ENCODE measurements around the gene CA10.

Gene CA10

DNA sequence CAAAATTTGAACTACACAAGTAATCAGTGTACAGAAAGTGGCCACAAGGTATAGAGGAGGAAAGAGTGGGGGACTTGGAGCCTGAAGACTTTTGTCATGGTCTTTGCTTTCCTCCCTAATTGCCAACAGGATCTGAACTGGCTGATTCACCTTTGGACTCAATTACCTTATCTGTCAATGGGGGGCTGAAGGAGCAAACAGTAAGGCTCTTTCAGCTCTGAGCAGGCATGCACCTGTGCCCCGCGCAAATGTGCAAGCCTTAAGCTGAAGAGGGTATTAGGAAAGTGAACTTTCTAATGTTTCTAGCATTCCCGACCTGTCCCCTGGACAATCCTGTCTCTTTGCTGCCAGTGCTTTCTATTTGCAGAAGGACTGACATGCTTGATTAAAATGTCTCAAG, 302.7 kb downstream of the CA10 start:
- DNase-seq, result no peak

DNA sequence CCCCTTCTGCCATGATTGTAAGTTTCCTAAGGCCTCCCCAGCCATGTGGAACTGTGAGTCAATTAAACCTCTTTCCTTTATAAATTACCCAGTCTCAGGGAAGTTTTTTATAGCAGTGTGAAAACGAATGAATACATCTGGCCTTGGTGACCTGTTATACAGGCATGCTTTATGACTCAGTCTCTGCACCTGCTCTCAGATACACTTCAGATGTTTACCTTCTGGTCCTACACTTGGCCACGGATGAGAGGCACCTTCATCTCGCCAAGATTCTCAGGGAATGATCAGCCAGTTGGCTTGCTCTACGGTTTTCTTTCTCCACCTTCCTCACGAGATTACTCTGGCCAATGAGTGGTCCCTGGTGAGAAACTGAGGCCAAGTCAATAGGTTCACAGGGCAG, 304.7 kb downstream of the CA10 start:
- DNase-seq, result no peak

DNA sequence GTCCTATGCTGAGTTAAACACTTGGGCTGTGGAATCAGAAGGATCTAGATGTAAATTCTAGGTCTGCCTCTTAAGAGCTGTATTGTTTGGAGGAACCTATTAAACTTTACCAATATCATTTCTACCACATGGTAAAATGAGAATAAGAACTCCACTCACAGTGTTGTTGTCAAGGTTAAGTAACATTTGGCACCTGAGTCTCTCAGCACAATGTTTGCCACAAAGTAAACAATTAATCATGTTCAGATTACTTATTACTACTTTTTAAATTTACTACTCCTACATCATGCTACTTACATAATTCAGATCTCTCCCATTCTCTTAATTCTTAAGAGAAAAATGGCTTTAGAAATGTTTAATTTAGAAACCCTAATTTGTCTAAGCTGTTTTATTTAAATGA, 305.9 kb downstream of the CA10 start:
- DNase-seq, result no peak

DNA sequence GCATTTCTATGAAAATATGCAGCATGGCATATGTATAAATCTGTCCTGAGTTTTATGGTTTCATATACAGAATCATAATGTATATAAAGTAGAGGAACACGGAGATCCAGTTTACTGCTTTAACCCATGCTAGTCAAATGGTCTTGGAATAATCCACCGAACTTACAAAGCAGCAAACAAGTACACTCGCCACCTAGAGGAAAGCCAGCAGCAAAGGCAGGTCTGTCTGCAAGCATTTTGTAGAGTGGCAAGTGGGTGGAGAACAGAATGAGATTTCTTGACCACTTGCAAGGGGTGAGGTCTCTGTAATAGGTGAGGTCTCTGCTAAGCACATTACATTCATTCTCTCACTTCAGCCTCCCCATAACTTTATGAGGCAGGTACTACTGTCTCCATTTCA, 308.3 kb downstream of the CA10 start:
- no peak for DNase-seq

DNA sequence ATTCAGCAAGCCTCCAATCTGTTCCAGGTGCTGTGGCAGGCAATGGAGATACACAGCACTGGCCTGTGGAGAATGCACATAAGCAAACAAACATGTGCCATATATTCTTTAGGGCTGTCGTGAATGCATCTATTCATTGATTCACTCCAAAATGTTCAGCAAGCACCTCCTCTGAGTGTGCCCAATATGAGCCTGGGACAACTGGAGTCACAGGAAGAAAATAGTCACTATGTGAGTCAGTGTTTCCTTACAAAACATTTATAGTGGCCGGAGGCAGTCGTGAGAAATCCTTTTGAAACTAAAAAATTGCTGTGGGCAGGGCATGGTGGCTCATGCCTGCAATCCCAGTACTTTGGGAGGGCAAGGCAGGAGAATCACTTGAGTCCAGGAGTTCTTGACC, 310.1 kb downstream of the CA10 start:
- DNase-seq, result no peak

DNA sequence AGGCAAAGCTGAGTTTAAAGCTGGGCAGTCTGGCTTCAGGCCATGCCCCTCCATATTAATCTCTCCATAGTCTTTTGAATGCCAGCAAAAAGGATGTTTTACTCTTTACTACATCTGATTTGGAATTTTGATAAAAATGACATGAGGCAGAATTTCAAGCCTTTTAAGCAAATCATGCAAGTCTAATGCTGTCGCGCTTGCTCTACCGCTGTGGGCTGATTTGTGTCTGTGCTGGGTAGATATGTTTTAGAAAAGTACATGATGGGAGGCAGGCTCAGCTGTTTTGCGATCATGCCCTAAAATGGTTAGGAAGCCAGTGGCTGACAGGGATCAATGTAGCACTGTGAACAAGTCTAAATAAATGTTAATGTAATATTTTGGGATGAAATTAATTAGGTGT, 311.9 kb downstream of the CA10 start:
- no peak for DNase-seq

DNA sequence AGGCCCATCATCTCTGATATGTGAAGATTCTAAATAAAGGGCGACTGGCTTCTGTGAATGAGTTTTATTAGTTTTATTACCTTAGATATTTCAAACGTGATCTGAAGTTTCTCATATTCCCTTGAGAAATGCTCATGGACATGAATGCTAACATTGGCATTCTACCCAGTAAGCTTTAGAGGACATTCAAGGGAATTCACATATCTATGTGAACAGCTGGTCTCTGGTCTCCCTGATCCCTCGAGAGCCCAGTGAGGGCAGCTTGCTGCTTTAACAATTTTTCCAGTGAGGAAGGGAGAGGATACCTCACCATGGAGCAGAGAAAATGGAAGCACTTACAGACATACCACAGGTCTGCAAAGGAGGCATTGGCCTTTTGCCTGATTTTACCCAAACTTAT, 312.7 kb downstream of the CA10 start:
- DNase-seq, result no peak

DNA sequence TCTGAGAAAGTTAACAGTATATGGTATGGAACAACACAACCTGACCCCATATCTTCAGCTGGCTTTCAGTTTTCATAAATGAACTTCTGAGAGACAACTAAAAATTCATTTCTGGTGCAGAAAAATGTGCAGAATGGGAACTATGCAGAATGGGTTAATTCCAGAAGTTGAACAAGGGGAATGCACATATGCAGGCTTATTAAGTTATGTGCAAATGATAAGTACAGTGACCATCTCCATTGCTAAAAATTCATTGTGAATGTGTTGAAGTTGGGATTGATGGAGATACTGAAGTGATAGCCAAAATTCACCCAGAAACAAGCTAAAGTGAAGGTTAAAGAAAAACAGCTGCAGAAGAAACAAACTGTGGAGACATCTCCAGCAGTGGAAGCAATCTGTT, 315.8 kb downstream of the CA10 start:
- DNase-seq, result no peak

DNA sequence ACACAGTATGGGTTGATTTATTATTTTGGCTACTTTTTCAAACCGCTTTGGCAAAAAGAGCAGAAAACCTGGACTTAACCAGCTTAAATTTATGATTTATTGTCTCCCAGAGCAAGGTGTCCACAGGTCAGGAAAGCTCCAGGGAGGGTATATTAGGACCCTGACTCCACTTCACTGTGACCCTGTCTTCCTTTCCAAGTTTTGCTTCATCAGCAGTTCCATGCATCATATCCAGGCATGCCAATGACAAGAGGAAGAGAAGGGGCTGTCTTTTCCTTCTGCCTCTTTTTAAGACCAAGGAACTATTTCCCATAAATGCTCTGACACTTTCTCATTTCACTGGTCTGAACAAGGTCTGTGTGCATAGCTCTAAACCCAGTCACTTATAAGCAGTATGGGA, 316.8 kb downstream of the CA10 start:
- no peak for DNase-seq

DNA sequence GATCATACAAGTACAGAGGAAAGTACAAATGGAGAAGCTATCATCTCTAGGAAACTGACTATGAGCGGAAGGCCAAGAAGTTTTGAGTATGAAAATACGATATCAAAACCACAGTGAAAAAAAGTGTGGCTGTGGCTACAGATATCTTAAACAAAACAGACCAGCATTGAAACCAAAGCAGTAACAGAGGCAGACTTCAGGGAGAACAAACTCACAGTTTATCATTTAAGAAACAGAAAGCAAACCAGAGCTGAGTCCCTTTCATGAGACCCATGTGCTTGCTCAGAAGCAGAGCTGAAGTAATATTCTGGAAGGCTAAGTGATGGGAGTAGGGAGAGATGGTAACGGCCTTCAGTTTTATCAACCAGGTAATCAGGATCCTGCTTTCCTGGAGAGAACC, 317.8 kb downstream of the CA10 start:
- no peak for DNase-seq

DNA sequence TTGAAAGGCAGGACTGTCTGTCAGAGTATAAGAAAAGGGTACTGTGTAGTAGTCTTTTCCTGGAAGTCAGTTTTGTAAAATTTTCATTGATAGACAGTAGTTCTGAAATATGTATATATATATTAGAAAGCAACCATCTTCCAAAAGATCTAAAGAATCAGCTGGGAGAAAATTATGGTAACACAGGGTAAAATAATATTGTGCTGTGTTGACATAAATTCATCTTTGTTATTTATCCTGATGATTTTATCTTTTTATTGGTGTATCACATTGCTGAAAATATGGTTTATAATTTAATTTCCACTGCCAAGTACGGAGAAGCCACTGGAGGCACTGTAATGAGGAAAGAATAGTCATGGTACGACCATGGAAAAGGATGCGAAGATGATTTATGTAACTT, 324.9 kb downstream of the CA10 start:
- no peak for DNase-seq

DNA sequence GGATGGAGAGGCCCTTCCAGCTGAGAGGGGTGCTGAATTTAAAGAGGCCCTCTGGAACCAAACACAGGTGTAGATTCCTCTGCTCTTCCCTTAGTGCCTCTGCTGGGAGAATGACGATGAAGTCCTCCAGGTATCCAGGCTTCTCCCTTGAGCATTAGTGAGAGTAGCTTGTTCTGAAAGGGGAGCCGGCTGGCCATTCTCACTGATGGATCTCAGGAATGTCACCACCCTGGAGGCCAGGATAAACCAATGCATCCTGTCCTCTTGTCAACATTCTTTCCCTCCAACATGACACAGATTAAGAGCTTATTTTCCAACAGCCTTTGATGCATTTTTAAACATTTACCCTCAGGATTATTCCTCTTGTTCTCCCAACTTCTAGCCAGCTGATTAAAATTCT, 325.5 kb downstream of the CA10 start:
- no peak for DNase-seq

DNA sequence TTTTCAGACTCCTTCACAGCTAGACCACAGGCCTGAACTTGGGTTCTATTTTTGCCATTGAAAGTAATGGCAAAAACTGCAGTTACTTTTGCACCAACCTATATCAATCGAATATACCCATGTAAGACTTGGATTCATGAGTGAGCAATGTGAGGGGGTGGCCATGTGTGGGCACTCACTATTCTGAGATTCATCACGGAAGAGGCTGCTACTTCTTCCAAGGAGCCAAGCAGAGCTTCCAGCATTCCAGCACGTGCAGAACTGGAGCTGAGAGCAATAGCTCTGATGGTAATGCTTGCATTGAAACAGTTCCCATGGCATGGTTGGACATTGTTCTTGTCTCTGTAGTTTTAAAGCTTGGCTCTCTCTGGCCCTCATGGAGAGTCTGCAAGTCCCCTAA, 327.6 kb downstream of the CA10 start:
- DNase-seq, result no peak

DNA sequence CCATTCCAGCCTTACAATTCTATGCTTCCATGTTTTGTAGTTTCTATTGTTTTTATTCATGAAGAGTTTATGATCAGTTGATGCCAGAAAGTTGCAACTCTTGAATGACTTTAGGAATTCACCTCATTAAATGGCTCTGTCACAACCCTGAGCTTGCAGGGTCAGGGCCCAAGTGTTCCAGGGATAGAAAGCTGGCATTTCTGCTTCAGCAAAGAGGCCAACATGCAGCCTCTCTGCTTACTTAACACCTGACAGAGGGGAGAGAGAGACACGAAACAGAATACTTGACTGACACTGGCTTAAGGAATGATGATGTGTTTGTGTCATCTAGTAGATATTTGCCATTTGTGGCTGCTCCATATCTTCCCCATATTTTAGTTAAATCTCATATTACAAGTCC, 328.1 kb downstream of the CA10 start:
- no peak for DNase-seq

DNA sequence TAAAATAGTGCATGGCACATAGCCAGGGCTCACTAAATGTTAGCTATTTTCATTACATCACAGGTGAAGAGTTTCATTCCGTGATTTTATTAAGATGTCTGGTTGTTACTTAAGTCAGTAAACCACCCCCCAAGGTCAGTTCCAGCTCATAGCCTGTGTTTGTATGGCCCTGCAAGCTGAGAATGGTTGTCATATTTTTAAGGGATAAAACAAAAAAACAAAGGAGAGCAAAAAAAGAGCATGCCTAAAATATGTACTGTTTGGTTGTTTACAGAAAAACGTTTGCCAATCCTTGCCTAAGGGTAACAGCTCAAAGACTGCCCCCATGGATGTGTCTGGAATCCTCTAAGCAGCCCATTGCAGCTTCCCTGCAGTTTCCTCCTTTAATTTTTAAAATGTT, 329.6 kb downstream of the CA10 start:
- no peak for DNase-seq

DNA sequence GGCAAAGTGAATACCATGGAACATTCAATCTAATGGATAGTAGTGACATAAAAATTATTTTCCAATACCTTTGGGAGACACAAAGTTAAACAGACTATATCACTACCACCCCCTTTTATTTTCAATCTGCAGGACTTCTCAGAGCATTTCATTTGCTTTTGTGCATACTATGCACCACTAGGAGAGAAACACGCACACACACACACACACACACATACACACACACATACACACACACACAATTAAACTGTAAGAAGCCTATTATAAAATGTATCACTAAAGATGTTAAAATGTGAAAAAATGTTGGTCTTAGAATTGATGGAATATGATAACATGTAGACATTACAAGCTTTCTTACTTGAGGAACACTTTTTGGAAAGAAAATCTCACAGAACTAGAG, 331.4 kb downstream of the CA10 start:
- no peak for DNase-seq

DNA sequence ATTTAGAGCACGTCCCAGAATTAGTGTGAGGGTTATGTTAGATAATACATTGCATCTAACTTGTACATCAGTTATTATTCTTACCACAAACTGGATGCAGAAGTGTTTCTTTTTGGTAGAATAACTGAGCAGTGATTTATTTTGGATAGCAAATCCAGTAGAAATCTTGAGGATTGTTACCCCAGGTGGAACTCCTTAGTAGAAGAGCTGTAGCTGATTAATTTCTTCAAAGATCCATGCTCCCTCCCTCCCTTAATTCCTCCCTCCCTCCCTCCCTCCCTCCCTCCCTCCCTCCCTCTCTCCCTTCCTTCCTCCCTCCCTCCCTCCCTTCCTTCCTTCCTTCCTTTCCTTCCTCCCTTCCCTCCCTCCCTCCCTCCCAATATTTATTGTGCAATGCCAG, 337.7 kb downstream of the CA10 start:
- DNase-seq, result no peak

DNA sequence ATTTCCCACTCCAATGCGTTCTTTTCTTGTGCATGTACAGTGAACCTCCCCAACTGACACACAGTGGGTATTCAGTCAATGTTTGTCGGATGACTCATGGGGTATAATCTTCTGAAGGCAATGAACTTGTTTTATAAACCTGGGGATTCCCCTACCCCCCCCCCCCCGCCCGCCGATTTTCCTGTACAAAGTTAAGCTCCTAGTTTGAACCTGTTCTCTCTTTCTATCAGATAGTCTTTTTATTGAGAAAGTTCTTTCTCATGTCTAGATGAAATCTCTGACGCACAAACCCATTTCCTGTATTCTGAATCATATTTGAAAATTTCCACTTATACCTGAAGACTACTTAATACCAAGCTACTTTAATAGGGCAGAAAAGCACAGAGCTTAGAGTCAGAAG, 338.3 kb downstream of the CA10 start:
- DNase-seq, result no peak

DNA sequence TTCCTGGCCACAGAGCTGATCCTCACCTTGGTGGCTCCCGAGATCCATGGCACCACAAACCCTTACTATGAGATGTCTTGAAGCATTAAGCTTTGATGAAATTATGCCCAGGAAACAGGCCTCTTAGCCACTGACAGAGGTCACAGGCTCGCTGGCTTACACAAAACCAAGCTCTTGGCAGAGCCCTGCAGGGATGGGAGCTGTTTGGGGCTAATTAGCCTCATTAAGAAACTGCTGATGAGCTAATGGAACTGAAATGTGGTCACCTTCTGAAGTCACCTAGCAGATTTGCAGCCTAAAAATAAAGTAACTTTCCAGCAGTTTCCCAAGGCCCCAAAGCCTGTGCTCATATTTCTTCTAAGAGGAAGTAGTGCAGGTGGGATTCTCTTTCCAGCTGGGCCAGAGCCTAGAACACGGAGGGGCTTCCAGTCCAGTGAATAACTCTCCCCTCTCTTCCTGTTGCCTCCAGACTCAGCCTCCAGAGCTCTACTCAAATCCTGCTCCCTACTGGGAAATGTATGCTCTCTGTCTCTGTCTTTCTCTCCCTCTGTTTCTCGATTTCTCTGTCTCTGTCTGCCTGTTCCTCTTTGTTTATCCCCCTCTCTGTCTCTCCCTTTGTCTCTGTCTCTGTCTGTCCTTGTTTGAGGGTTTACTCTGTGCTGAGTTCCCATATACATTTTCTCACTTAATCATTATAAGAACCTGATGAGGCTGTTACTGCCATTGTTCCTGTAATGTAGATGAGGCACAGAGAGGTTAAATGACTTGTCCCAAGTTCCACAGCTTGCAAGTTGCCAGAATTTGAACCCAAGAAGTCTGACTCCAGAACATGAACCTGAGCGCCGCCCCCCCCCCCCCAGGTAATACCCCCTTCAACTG, 338.9 kb downstream of the CA10 start:
- no peak for DNase-seq

DNA sequence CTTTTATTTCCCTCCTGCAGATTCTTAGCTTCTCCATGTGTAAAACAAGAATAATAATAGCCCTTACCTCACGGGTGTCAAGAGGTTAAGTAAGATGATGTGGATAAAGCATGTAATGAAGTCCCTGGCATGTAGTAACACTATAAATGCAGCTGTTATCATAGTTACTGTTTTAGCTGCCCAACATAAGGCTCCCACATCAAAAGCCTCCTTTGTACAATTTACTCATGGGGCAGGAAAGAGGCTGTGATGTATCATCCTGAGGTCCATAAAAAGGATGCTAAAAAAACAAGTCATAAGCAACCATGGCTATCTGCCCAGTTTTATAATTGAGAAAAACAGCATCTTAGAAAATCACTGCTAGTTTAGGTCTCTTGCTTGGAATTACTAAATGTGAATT, 339.7 kb downstream of the CA10 start:
- DNase-seq, result no peak

DNA sequence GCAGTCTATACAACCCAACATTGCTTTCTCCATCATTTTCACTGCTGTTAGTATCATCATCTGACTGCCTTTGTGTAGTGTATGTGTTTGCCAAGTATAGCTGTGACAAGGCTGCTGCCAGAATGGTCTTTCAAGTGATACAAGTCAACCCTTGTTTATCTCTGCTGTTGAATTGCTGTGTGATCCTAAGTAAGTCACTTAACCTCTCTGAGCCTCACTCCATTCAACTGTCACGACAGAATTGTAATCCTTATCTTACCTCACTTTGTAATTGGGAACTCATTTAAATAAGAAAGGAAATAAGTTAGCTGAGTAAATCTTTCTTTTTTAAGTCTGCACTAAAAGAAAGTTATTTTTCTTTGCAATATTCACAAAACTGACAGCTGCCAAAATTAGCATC, 340.6 kb downstream of the CA10 start:
- DNase-seq, result no peak

DNA sequence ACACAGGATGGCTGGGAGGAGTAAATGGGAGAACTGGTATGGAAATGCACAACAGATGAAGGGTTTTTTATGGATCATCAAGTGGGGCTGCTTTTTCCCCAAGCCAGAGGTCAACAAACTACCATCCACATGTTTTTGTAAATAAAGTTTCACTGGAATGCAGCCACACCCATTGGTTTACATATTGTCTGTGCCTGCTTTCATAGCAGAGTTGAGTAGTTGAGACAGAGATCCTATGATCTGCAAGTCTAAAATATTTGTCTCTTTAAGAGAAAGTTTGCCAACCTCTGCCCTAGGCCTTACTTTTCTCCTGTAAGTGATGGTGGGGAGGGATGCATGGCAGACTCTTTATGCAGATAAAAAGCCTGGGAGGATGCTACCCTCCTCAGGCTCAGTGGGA, 341.4 kb downstream of the CA10 start:
- no peak for DNase-seq

DNA sequence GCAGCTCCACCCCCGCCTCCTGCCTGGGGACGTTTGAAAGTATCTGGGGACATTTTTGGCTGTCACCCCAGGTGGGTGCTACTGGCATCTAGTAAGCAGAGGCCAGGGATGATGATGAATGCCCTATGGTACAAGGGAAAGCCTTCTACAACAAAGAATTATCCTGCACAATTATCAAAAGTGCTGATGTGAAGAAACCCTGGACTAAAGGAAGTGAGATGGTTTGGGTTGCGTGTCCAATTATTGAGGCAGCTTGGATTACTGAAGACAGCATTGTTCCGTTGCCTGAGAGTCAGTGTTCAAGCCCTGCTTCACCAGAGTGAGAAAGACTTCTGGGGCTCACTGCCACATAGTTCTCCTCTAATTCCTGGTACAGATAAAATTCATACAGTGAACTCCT, 343.4 kb downstream of the CA10 start:
- no peak for DNase-seq

DNA sequence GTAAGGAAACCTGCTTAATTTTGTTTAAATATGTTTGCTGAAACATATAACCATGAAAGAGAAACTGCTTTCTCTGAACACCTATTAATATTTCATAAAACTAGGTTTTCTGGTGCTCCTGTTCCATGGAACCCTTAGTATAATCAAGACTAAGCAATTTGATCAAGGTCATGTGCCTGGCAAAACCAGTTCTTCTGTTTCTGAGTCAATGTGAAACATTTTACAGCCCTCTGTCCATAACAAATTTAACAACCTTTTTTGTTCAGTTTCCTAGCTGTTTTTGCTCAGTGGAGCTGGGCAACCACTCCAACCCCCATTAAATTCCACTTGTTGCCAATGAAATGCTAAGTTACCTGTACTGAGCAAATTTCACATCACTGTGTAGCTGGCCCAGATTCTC, 344.0 kb downstream of the CA10 start:
- no peak for DNase-seq

DNA sequence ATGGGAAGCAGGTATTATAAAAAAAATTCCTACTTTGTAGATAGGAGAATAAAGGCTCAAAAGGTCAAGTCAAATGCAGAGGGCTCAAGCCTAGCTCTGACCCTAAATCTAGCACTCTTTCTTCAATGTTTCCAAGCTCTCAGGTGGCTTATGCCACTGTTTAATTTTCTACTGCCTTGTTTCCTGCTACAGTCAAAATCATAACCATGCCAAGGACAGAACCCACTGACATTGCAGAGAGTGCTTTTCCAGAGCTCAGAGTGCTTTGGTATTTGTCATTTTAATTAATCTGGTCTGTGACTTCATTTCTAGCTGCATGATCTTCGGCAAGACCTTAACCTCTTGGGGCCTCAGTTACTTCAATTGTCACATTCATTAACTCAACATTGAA, 344.7 kb downstream of the CA10 start:
- DNase-seq, result no peak

All from HCEC 1CT (cell line).